Measurements from ENCODE around the gene ZBTB24. TPM values are rescaled to one million over a fixed set of nuclear protein-coding genes. Genes with fewer than 3 reads are reported as not detected.

Gene ZBTB24
- total RNA-seq, 1 experiment from 2014 or later = 27.3 TPM

DNA sequence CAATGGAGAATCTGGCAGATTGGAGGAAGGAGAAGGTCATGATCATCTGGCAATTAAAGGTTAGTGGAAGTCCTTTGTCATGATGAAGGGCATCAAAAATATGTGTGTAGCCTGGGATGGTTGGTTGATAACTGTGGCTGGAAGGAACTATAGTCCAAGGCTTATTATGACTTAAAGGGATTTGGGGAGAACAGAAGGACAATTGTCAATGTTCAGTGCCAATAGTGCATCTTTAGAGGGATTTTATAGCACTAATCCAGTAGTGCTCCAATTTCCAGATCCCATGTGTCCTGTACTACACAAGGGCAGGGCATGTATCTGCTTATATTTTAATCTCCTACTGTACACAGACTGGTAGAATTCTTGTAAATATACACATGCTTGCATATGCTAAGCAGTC is 5.0 kb upstream of the ZBTB24 start:
- Histone ChIP-seq H3K14ac (ENCODE audit: insufficient read depth, low read length) (no peak overlapping the region), H3K23ac (ENCODE audit: insufficient read length, low read depth, low read length) (no peak overlapping the region), H3K18ac (ENCODE audit: insufficient read length, low read depth, low read length) (no peak overlapping the region), H4K20me1 (ENCODE audit: control insufficient read depth, insufficient read depth, insufficient read length) (no peaks in the 10 kb centered on the region), H2BK20ac (ENCODE audit: low read depth, low read length, poor library complexity, severe bottlenecking) (no peak overlapping the region), H4K8ac (replicated peaks; ENCODE audit: insufficient read length, low read depth, low read length) (no peak overlapping the region), H3K56ac (ENCODE audit: insufficient read length, low read depth, low read length) (no peak overlapping the region), H3K27ac (ENCODE audit: insufficient read length, low read depth, low read length) (no peak overlapping the region), H2AK5ac (ENCODE audit: insufficient read length, low read length) (no peak overlapping the region), H3K4ac (ENCODE audit: low read depth, low read length) (no peak overlapping the region), H3K9me3 (ENCODE audit: control insufficient read depth, low read depth, low read length) (no peaks in the 10 kb centered on the region), H3K23me2 (ENCODE audit: insufficient read length, low read depth, low read length, poor library complexity, severe bottlenecking) (peaks cover 4% of the 10 kb centered on the region), H3K79me1 (ENCODE audit: insufficient read depth, low read depth, low read length, poor library complexity, severe bottlenecking) (no peaks in the 10 kb centered on the region), H3K79me2 (ENCODE audit: insufficient read depth, low read length) (no peaks in the 10 kb centered on the region), H4K5ac (ENCODE audit: insufficient read length, low read depth, low read length) (no peak overlapping the region), H3K4me2 (ENCODE audit: insufficient read depth, insufficient read length, low read length) (no peak overlapping the region), H2BK12ac (ENCODE audit: insufficient read length, low read depth, low read length) (no peak overlapping the region), H3K4me1 (ENCODE audit: insufficient read depth, low read length) (peaks cover 10% of the 10 kb centered on the region), H3K9ac (ENCODE audit: extremely low read depth, insufficient read length, low read length) (no peak overlapping the region), H2BK5ac (ENCODE audit: insufficient read length, low read length) (no peak overlapping the region), H2BK120ac (ENCODE audit: low read depth, low read length, poor library complexity, severe bottlenecking) (no peak overlapping the region), H3T11ph (ENCODE audit: low read length) (no peak overlapping the region), H3K27me3 (ENCODE audit: insufficient read depth, low read length) (no peaks in the 10 kb centered on the region), H2BK15ac (ENCODE audit: low read depth, low read length) (no peak overlapping the region), H4K91ac (ENCODE audit: insufficient read length, low read depth, low read length) (no peak overlapping the region), H2AFZ (ENCODE audit: low read length) (no peak overlapping the region)
- DNase-seq = no peak
- Mint-ChIP-seq H3K4me3 (no peak overlapping the region), H3K27ac (no peak overlapping the region), H3K9me3 (no peaks in the 10 kb centered on the region), H3K27me3 (ENCODE audit: low read depth) (peaks cover 3% of the 10 kb centered on the region; the same call in 1 of the 2 replicates), H3K4me1 (peaks cover 37% of the 10 kb centered on the region in 2 experiments), H3K36me3 (ENCODE audit: insufficient read depth in 1 of 3, low read depth in 3 of 3) (peaks cover 0 to 5% (median 0%) of the 10 kb centered on the region in 3 experiments; a peak in 1 of 7 replicates)
- TF ChIP-seq, protein P1, sequence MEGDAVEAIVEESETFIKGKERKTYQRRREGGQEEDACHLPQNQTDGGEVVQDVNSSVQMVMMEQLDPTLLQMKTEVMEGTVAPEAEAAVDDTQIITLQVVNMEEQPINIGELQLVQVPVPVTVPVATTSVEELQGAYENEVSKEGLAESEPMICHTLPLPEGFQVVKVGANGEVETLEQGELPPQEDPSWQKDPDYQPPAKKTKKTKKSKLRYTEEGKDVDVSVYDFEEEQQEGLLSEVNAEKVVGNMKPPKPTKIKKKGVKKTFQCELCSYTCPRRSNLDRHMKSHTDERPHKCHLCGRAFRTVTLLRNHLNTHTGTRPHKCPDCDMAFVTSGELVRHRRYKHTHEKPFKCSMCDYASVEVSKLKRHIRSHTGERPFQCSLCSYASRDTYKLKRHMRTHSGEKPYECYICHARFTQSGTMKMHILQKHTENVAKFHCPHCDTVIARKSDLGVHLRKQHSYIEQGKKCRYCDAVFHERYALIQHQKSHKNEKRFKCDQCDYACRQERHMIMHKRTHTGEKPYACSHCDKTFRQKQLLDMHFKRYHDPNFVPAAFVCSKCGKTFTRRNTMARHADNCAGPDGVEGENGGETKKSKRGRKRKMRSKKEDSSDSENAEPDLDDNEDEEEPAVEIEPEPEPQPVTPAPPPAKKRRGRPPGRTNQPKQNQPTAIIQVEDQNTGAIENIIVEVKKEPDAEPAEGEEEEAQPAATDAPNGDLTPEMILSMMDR (conservative IDR thresholded peaks at IDR 0.05) = no peak

All from H9 (cell line).